Lower lobe of right lung (tissue), 2 donors: Measurements from ENCODE around the gene TBCCD1. TPM values are rescaled to one million over a fixed set of nuclear protein-coding genes. Genes with fewer than 3 reads are reported as not detected.

Experiments
- ATAC-seq, 2 donors: fragments of 200-7000 bp; cut with Tn5 transposase; one replicate each; pipeline ENCODE4 v1.9.1; 2020 to 2022; ENCODE audit warnings: mild to moderate bottlenecking in 2 of 2, moderate library complexity in 2 of 2
- DNase-seq: peaks from one replicate; pipeline ENCODE4 v3.0.0-alpha.2; 2020
- H3K27ac ChIP-seq: fragments of 200-600 bp; one replicate; pipeline ENCODE4 v1.8.0; 2022
- H3K27me3 ChIP-seq: fragments of 200-600 bp; one replicate; pipeline ENCODE4 v1.8.0; 2022; ENCODE audit warnings: low read depth
- H3K36me3 ChIP-seq: fragments of 200-600 bp; one replicate; pipeline ENCODE4 v1.8.0; 2022; ENCODE audit warnings: mild to moderate bottlenecking
- H3K4me1 ChIP-seq: fragments of 200-600 bp; one replicate; pipeline ENCODE4 v1.8.0; 2022
- H3K4me3 ChIP-seq: fragments of 200-600 bp; one replicate; pipeline ENCODE4 v1.8.0; 2022; ENCODE audit warnings: mild to moderate bottlenecking
- H3K9me3 ChIP-seq: fragments of 200-600 bp; one replicate; pipeline ENCODE4 v1.8.0; 2022
- CTCF ChIP-seq: fragments of 200-600 bp; IDR thresholded peaks from one replicate; pipeline ENCODE4 v1.8.0; 2022; ENCODE audit warnings: antibody characterized with exemption, mild to moderate bottlenecking
- intact Hi-C: fragments of 100-400 bp; cut with DNase I; formaldehyde crosslinking; loops from one replicate; pipeline ENCODE4 v1.11.0; 2022
- total RNA-seq: library from RNA; stranded (reverse); fragmentation: NEBNext Ultra II Directional; extraction: Animal tissue kit (Norgen Biotek cat#: 25700); gene quantifications from one replicate; pipeline ENCODE4 v1.2.1, GENCODE V29; 2021
- donor health status: DM: no; HTN: yes; CAD: no; lungs with severe emphysema.

TBCCD1 gene
- total RNA-seq, 1 donor from 2014 or later = 10.3 TPM

GRCh38 chr3:186511245-186511644, 55.9 kb downstream of the TBCCD1 start:
- H3K4me1 ChIP-seq = no peaks in the 10 kb centered on the region
- no peak for TF ChIP-seq CTCF
- H3K36me3 ChIP-seq = no peaks in the 10 kb centered on the region
- DNase-seq (no peak), ATAC-seq (no peak)
- H3K27me3 ChIP-seq = peaks cover 3% of the 10 kb centered on the region
- H3K27ac ChIP-seq = no peak overlapping the region
- intact Hi-C loops = no loop called here
- H3K9me3 ChIP-seq = no peaks in the 10 kb centered on the region
- H3K4me3 ChIP-seq = no peak overlapping the region

- Histone ChIP-seq H3K4me1 (no peaks in the 10 kb centered on the region), H3K9me3 (no peaks in the 10 kb centered on the region), H3K27me3 (peaks cover 3% of the 10 kb centered on the region), H3K36me3 (no peaks in the 10 kb centered on the region), H3K4me3 (no peak overlapping the region), H3K27ac (no peak overlapping the region)
- TF ChIP-seq CTCF = no peak
- intact Hi-C loops = no loop called here
- DNase-seq (no peak), ATAC-seq (no peak)
These were observed 56.6 kb downstream of the TBCCD1 start for GRCh38 chr3:186510374-186511079.

- TF ChIP-seq CTCF = no peak
- ATAC-seq = no peak
- Histone ChIP-seq H3K4me1 (no peaks in the 10 kb centered on the region), H3K9me3 (no peaks in the 10 kb centered on the region), H3K4me3 (no peak overlapping the region), H3K27ac (no peak overlapping the region), H3K36me3 (no peaks in the 10 kb centered on the region), H3K27me3 (no peaks in the 10 kb centered on the region)
- no peak for DNase-seq
- intact Hi-C loops = no loop called here
These were observed 57.7 kb downstream of the TBCCD1 start for GRCh38 chr3:186509423-186509822.

- no peak for DNase-seq
- H3K9me3 ChIP-seq = no peaks in the 10 kb centered on the region
- no peaks in the 10 kb centered on the region for H3K4me1 ChIP-seq
- TF ChIP-seq CTCF = no peak
- intact Hi-C loops = no loop called here
- no peaks in the 10 kb centered on the region for H3K36me3 ChIP-seq
- no peak overlapping the region for H3K27ac ChIP-seq
- no peak overlapping the region for H3K4me3 ChIP-seq
- ATAC-seq = no peak
- no peaks in the 10 kb centered on the region for H3K27me3 ChIP-seq
These were observed 60.3 kb downstream of the TBCCD1 start for GRCh38 chr3:186506857-186507256.

- Histone ChIP-seq H3K27me3 (no peaks in the 10 kb centered on the region), H3K27ac (no peak overlapping the region), H3K4me3 (no peak overlapping the region), H3K36me3 (no peaks in the 10 kb centered on the region), H3K4me1 (no peaks in the 10 kb centered on the region), H3K9me3 (no peaks in the 10 kb centered on the region)
- TF ChIP-seq CTCF = no peak
- intact Hi-C loops = no loop called here
- no peak for DNase-seq
- ATAC-seq = no peak
These were observed 60.9 kb downstream of the TBCCD1 start for GRCh38 chr3:186506191-186506739.
